Spinal cord (tissue), 10 donors: ENCODE results near the gene ANKRD11. TPM values are rescaled to one million over a fixed set of nuclear protein-coding genes. Genes with fewer than 3 reads are reported as not detected.

Source experiments
- DNase-seq, 6 donors: peaks; one replicate each; pipeline versions ENCODE4 v3.0.0 to v3.0.0-alpha.2; 2013 to 2015; ENCODE audit warnings: low spot score in 6 of 6, low read depth in 4 of 6
- H3K27ac ChIP-seq: one replicate; pipeline ENCODE4 v1.5.1; 2013; ENCODE audit warnings: low read depth, low read length, control low read depth
- H3K27me3 ChIP-seq: one replicate; pipeline ENCODE4 v1.6.1; 2013; ENCODE audit warnings: low read length; ENCODE audit not compliant: control insufficient read depth, insufficient read depth
- H3K36me3 ChIP-seq: one replicate; pipeline ENCODE4 v1.6.1; 2013; ENCODE audit warnings: low read length; ENCODE audit not compliant: control insufficient read depth, insufficient read depth
- H3K4me1 ChIP-seq: one replicate; pipeline ENCODE4 v1.6.1; 2013; ENCODE audit warnings: low read length; ENCODE audit not compliant: control insufficient read depth, insufficient read depth
- H3K4me3 ChIP-seq: one replicate; pipeline ENCODE4 v1.5.1; 2013; ENCODE audit warnings: low read depth, low read length, control low read depth
- H3K9me3 ChIP-seq: one replicate; pipeline ENCODE4 v1.6.1; 2013; ENCODE audit warnings: low read length; ENCODE audit not compliant: control insufficient read depth, insufficient read depth
- WGBS: methylation state at CpG from one replicate; pipeline ENCODE4 v1.1.5; 2013; ENCODE audit warnings: missing lambda C conversion rate; ENCODE audit not compliant: insufficient coverage; 5-methylcytosine and 5-hydroxymethylcytosine counted together
- polyA plus RNA-seq, 2 donors: library from polyadenylated mRNA; unstranded; fragments of 120-200 nt; gene quantifications; one replicate each; pipeline ENCODE4 v1.2.1, GENCODE V29; 2013; ENCODE audit not compliant: insufficient read length in 2 of 2
- total RNA-seq, 2 donors: library from RNA; depleted of rRNA in 1 of 2; stranded (reverse); fragments of 120-200 nt in 1 of 2; fragments of >200 nt in 1 of 2; gene quantifications; one replicate each; pipeline versions ENCODE4 v1.2.3 to v1.2.4, GENCODE V29; 2013 to 2014
- donor health status: healthy.

Gene ANKRD11
- total and polyA plus RNA-seq, 4 donors, result 38.2 to 104 (median 73.5) TPM

DNA sequence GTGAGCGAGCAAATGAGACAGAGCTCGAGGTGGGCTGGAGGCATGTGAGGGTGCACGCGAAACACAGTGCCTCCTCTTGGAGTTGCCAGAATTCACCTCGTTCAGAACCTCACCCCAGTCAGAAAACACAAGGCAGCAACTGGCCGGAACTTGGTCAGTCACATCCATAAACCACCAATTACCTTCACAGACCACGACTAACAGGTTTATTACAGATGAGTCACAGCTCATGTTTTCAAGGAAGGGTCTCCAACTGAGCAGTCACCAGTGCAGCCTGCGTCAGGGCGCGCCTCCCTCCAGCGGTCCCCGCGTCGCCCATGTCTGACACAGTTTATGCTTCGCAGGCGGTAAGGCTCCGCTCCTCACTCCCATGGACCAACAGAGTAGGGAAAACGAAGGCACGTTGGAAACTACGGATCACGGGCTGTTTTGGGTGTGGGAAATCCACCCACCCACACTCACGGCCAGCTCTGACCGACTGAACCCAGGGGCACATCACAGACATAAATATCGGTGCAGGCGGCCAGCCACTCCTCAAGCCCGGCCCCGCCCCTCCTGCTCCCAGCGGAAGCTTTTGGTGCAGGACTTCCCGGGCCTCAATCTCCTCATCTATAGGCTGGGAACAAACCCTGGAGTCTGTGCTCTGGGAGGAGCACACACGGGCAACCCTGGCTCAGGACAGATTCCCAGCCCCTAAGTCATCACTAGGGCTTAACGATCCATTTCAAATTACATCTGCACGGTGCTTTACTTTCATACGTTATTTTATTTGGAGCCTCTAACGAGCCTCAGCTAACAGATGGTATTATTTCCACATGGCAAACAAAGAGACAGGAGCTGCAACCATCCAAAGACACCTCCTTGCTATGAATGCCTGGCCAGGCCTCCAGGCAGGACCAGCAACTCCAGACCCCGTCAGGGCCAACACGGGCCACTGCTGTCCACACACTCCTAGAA lies 146.6 kb downstream of the ANKRD11 start:
- H3K27me3 ChIP-seq, result no peaks in the 10 kb centered on the region
- peak in 2 of 6 donors; percentile 65 to 86 for DNase-seq
- H3K4me1 ChIP-seq, result peaks cover 45% of the 10 kb centered on the region
- peaks cover 2% of the 10 kb centered on the region for H3K36me3 ChIP-seq
- peak overlapping the region; percentile 47 for H3K27ac ChIP-seq
- no peaks in the 10 kb centered on the region for H3K9me3 ChIP-seq
- no peak overlapping the region for H3K4me3 ChIP-seq
- 52% methylated on average over 23 of the region's 36 CpGs for WGBS

DNA sequence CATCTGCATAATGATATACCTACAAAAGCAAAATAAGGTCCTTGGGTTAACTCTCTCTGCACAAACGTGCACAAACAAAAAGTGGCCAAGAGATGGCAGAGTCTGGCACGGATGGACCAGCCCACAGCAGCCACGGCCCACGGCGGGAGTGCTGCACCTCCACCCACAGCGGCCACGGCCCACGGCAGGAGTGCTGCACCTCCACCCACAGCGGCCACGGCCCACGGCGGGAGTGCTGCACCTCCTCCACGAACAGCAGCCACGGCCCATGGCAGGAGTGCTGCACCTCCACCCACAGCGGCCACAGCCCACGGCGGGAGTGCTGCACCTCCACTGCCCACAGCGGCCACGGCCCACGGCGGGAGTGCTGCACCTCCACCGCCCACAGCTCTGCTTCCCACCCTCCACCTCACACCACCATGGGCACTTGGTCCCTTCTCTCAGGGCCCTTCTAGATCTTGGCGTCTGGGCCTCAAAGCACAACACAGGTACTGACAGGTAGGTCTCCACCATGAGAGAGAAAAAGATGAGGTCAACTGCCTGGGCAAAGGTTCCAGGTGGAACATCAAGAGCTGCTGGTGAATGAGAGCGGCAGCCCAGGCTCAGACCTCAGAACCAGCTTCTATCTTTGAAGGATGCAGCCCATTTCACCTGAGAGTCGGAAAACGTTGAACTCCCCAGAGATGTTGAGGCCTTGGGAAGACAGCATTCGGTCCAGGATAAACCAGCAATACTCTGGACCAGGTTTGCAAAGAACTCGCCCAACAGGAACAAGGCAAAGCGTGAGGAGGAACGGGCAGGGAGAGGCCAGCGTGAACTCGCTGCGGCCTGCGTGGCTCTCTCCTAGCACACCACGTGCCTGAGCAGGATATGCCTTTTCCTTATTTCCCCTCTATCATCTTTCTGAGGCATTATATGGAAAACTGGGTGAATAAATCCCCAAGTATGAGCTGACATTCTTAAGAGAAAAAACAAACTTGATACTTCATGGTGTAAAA lies 148.4 kb downstream of the ANKRD11 start:
- 84% methylated on average over 20 of the region's 35 CpGs for WGBS
- no peak for DNase-seq
- Histone ChIP-seq H3K4me3 (no peak overlapping the region), H3K27me3 (no peaks in the 10 kb centered on the region), H3K36me3 (peaks cover 2% of the 10 kb centered on the region), H3K9me3 (no peaks in the 10 kb centered on the region), H3K27ac (no peak overlapping the region), H3K4me1 (peaks cover 40% of the 10 kb centered on the region)

GRCh38 chr16:89341279-89341678 lies 149.1 kb downstream of the ANKRD11 start:
- H3K4me1 ChIP-seq, result peaks cover 38% of the 10 kb centered on the region
- H3K36me3 ChIP-seq, result peaks cover 2% of the 10 kb centered on the region
- no peaks in the 10 kb centered on the region for H3K9me3 ChIP-seq
- H3K4me3 ChIP-seq, result no peak overlapping the region
- no peaks in the 10 kb centered on the region for H3K27me3 ChIP-seq
- H3K27ac ChIP-seq, result no peak overlapping the region
- whole genome bisulfite sequencing, result 28% methylated on average over 4 of the region's 7 CpGs
- peak in 2 of 6 donors; percentile 71 to 84 for DNase-seq

- Histone ChIP-seq H3K4me3 (no peak overlapping the region), H3K36me3 (peaks cover 5% of the 10 kb centered on the region), H3K27ac (no peak overlapping the region), H3K27me3 (no peaks in the 10 kb centered on the region), H3K4me1 (peaks cover 39% of the 10 kb centered on the region), H3K9me3 (no peaks in the 10 kb centered on the region)
- WGBS, result 85% methylated on average over 5 of the region's 6 CpGs
- DNase-seq, result no peak
Observed at GRCh38 chr16:89338863-89339262, 151.5 kb downstream of the ANKRD11 start.

GRCh38 chr16:89337965-89338364 lies 152.4 kb downstream of the ANKRD11 start:
- H3K9me3 ChIP-seq, result no peaks in the 10 kb centered on the region
- H3K4me1 ChIP-seq, result peaks cover 39% of the 10 kb centered on the region
- H3K36me3 ChIP-seq, result peaks cover 5% of the 10 kb centered on the region
- H3K27ac ChIP-seq, result no peak overlapping the region
- H3K27me3 ChIP-seq, result no peaks in the 10 kb centered on the region
- DNase-seq, result no peak
- H3K4me3 ChIP-seq, result no peak overlapping the region
- WGBS, result 95% methylated on average over 11 of the region's 11 CpGs

GRCh38 chr16:89335803-89336485 lies 154.4 kb downstream of the ANKRD11 start:
- H3K27ac ChIP-seq, result no peak overlapping the region
- H3K4me3 ChIP-seq, result no peak overlapping the region
- peaks cover 2% of the 10 kb centered on the region for H3K36me3 ChIP-seq
- no peak for DNase-seq
- peaks cover 47% of the 10 kb centered on the region for H3K4me1 ChIP-seq
- H3K9me3 ChIP-seq, result no peaks in the 10 kb centered on the region
- WGBS, result 68% methylated on average over 14 of the region's 16 CpGs
- no peaks in the 10 kb centered on the region for H3K27me3 ChIP-seq

DNA sequence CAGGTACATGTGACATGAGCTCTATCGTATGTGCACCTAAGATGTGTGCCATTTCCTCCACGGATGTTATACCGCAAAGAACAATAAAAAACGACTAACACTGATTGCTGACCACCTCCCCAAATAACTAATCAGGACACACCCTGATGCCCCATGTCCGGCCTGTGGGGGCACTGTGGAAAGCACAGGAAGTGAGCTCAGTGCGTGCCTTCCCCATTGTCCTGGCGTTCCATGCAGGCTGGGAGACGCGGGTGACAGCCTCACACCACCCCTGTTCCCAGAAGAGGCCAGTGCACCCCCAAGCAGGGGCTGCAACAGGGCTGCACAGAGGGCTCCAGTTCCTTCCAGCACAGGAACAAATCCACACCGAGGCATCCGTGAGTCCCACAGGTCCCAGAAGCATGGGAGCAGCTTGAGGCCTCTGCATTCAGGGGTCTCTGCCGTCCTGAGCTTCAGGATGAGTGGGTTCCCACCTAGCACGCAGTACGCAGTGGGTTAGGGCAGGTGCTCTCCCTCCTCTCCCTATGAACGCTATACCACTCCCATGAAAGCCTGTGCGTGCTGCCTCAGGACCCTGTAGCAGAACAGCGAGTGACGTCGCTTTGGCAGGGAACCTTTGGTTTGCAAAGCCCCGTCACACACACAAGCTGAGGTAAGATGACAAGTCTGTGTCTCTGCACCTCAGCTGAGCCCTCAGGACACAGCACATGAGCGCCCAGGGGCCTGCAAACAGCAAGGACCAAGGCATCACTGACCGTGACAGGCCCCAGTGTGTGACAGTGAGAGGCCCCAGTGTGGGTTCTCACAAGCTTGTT lies 155.2 kb downstream of the ANKRD11 start:
- no peak overlapping the region for H3K27ac ChIP-seq
- WGBS, result 75% methylated on average over 18 of the region's 22 CpGs
- H3K9me3 ChIP-seq, result no peaks in the 10 kb centered on the region
- peaks cover 4% of the 10 kb centered on the region for H3K36me3 ChIP-seq
- peaks cover 52% of the 10 kb centered on the region for H3K4me1 ChIP-seq
- H3K27me3 ChIP-seq, result no peaks in the 10 kb centered on the region
- DNase-seq, result no peak
- no peak overlapping the region for H3K4me3 ChIP-seq

DNA sequence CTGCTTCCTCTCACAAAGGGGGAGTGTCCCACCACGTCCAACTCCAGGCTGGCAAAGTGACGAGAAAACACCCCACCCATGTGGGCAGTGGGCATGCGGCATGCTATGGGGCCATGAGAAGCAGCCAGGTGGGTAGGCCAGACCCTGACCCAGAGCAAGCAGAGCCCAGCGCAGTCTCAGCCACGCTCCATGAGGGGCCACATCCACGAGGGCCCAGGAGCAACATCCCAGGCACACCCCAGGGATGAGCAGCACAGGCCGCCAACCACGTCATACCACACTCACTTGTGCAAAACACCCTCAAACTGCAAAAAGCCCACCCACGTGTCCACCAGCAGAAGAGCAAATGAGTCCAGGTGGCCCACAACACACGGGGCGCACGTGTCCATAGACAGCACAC lies 155.9 kb downstream of the ANKRD11 start:
- H3K4me3 ChIP-seq, result no peak overlapping the region
- H3K9me3 ChIP-seq, result no peaks in the 10 kb centered on the region
- H3K27me3 ChIP-seq, result no peaks in the 10 kb centered on the region
- H3K27ac ChIP-seq, result peak overlapping the region; percentile 78
- no peak for DNase-seq
- peaks cover 5% of the 10 kb centered on the region for H3K36me3 ChIP-seq
- H3K4me1 ChIP-seq, result peaks cover 55% of the 10 kb centered on the region
- WGBS, result 84% methylated on average over 12 of the region's 12 CpGs
